Mammary epithelial cell (primary cell): ENCODE results near the gene ANKRD31.

Experiments
- CTCF ChIP-seq, 2 donors: IDR thresholded peaks in 1 of 2; conservative IDR thresholded peaks in 1 of 2; 2 replicates each; pipeline ENCODE4 v1.5.1; 2011 to 2012; ENCODE audit warnings: inconsistent platforms in 2 of 2, low read length in 2 of 2, mild to moderate bottlenecking in 2 of 2, control low read depth in 1 of 2, low read depth in 1 of 2; ENCODE audit not compliant: insufficient read depth in 1 of 2; ENCODE audit errors: extremely low read depth in 1 of 2
- EZH2 ChIP-seq: IDR thresholded peaks from 2 replicates; pipeline ENCODE4 v1.6.1; 2012; ENCODE audit warnings: low read length, inconsistent platforms, borderline replicate concordance

DNA sequence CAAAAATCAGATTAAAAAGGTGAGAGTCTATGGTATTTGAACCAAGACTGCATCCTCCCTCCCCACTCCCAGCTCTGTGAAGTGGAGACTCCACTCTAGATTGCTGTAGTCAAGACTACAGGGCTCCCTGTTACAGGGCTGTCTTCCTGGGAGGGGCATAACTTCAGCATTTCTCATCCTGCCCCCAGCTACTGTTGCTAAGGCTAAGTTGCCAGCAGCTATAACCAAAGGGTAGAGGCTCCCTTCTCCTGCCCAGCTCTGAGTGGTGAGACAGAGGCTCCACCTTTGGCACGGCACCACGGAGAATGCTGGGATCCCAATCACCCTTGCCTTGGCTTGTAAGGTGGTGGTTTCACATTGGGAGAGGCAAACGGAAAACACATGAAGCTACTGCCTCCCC lies 145.1 kb downstream of the ANKRD31 start:
- TF ChIP-seq CTCF (conservative IDR thresholded peaks at IDR 0.05 in 1 of 2, IDR thresholded peaks at IDR 0.05 in 1 of 2; ENCODE audit: extremely low read depth in 1 of 2, insufficient read depth in 1 of 2, low read depth in 1 of 2, low read length in 2 of 2), result no peak
- no peak for TF ChIP-seq EZH2
